WTC11 (cell line): ENCODE measurements around the gene RNF212. TPM values are rescaled to one million over a fixed set of nuclear protein-coding genes. Genes with fewer than 3 reads are reported as not detected.
A peak's percentile ranks its signal among the peaks of the same experiment; 100 is the strongest.

Experiments used
- ATAC-seq: fragments of 200-7000 bp; cut with Tn5 transposase; 2 replicates; pipeline ENCODE4 v1.10.0; 2021; ENCODE audit warnings: mild to moderate bottlenecking, moderate library complexity
- CTCF ChIA-PET: fragments of 300-600 bp; sonication (Branson Sonifier 250); formaldehyde crosslinking; loops from one replicate; lab custom pipeline; 2021; ENCODE audit warnings: antibody characterized with exemption; lab: Charles Lee
- POLR2A ChIA-PET: fragments of 350-600 bp; sonication (Branson Sonifier 250); formaldehyde crosslinking; loops from one replicate; lab custom pipeline; 2021; ENCODE audit warnings: antibody characterized with exemption; lab: Charles Lee
- DNase-seq: peaks from one replicate; pipeline ENCODE4 v3.0.0; 2021; ENCODE audit warnings: low spot score
- H3K27ac Mint-ChIP-seq: 2 replicates; pipeline ENCODE4 v1.8.0; 2021; ENCODE audit warnings: mixed read lengths
- H3K27me3 Mint-ChIP-seq: 2 replicates; pipeline ENCODE4 v1.8.0; 2021; ENCODE audit warnings: low read depth, mild to moderate bottlenecking, moderate library complexity, mixed read lengths
- H3K36me3 Mint-ChIP-seq: 2 replicates; pipeline ENCODE4 v1.8.0; 2021; ENCODE audit warnings: mixed read lengths
- H3K4me1 Mint-ChIP-seq: 2 replicates; pipeline ENCODE4 v1.8.0; 2022; ENCODE audit warnings: mixed read lengths
- H3K4me3 Mint-ChIP-seq: 2 replicates; pipeline ENCODE4 v1.8.0; 2021; ENCODE audit warnings: mild to moderate bottlenecking, moderate library complexity, mixed read lengths
- H3K9me3 Mint-ChIP-seq: 2 replicates; pipeline ENCODE4 v1.8.0; 2021; ENCODE audit warnings: mixed read lengths
- CBFB ChIP-seq: sonication (generic); formaldehyde crosslinking; IDR thresholded peaks from 2 replicates; pipeline ENCODE4 v1.8.1; 2022; ENCODE audit warnings: mild to moderate bottlenecking, low read depth, missing genetic modification reagents
- CREM ChIP-seq: sonication (generic); formaldehyde crosslinking; IDR thresholded peaks from 2 replicates; pipeline ENCODE4 v1.8.1; 2022; ENCODE audit warnings: mild to moderate bottlenecking, missing genetic modification reagents, moderate library complexity
- FOXP1 ChIP-seq: sonication (generic); formaldehyde crosslinking; IDR thresholded peaks from 2 replicates; pipeline ENCODE4 v1.8.0; 2022; ENCODE audit warnings: missing genetic modification reagents, mild to moderate bottlenecking, moderate library complexity, borderline replicate concordance
- GABPB1 ChIP-seq: sonication (generic); formaldehyde crosslinking; IDR thresholded peaks from 2 replicates; pipeline ENCODE4 v1.8.1; 2023; ENCODE audit warnings: mild to moderate bottlenecking, missing genetic modification reagents
- IRF2 ChIP-seq: sonication (generic); formaldehyde crosslinking; IDR thresholded peaks from 2 replicates; pipeline ENCODE4 v1.8.0; 2022; ENCODE audit warnings: low read depth, missing genetic modification reagents, borderline replicate concordance
- SMAD4 ChIP-seq: sonication (generic); formaldehyde crosslinking; IDR thresholded peaks from 2 replicates; pipeline ENCODE4 v1.8.0; 2022; ENCODE audit warnings: mild to moderate bottlenecking, missing genetic modification reagents
- SOX15 ChIP-seq: fragments of 250-450 bp; sonication (Bioruptor Pico); IDR thresholded peaks from 2 replicates; pipeline ENCODE4 v1.9.0; 2021; ENCODE audit warnings: mild to moderate bottlenecking
- ZBTB21 ChIP-seq: sonication (generic); formaldehyde crosslinking; IDR thresholded peaks from 2 replicates; pipeline ENCODE4 v1.8.1; 2023; ENCODE audit warnings: mild to moderate bottlenecking, missing genetic modification reagents, borderline replicate concordance
- ZNF219 ChIP-seq: sonication (generic); formaldehyde crosslinking; IDR thresholded peaks from 2 replicates; pipeline ENCODE4 v1.8.0; 2023; ENCODE audit warnings: missing genetic modification reagents, mild to moderate bottlenecking, borderline replicate concordance
- ZNF232 ChIP-seq: sonication (generic); formaldehyde crosslinking; IDR thresholded peaks from 2 replicates; pipeline ENCODE4 v1.8.0; 2022; ENCODE audit warnings: mild to moderate bottlenecking, missing genetic modification reagents
- ZNF416 ChIP-seq: fragments of 250-450 bp; sonication (Bioruptor Pico); IDR thresholded peaks from 2 replicates; pipeline ENCODE4 v1.9.0; 2021; ENCODE audit warnings: mild to moderate bottlenecking, inconsistent platforms
- ZNF671 ChIP-seq: fragments of 250-450 bp; sonication (Bioruptor Pico); IDR thresholded peaks from 2 replicates; pipeline ENCODE4 v1.8.0; 2021; ENCODE audit warnings: mild to moderate bottlenecking
- total RNA-seq: library from RNA; stranded (reverse); gene quantifications from 3 replicates; pipeline ENCODE4 v1.2.3, GENCODE V29; 2021
- TF ChIP-seq, protein P1 (sequence below): sonication (generic); formaldehyde crosslinking; IDR thresholded peaks from 2 replicates; pipeline ENCODE4 v1.8.0; 2022; ENCODE audit warnings: mild to moderate bottlenecking, missing genetic modification reagents
- TF ChIP-seq, protein P2 (sequence below): sonication (generic); formaldehyde crosslinking; IDR thresholded peaks from 2 replicates; pipeline ENCODE4 v1.8.1; 2023; ENCODE audit warnings: mild to moderate bottlenecking, missing genetic modification reagents, borderline replicate concordance
- TF ChIP-seq, protein P3 (sequence below): sonication (generic); formaldehyde crosslinking; IDR thresholded peaks from 2 replicates; pipeline ENCODE4 v1.8.0; 2022; ENCODE audit warnings: mild to moderate bottlenecking, missing genetic modification reagents
- TF ChIP-seq, protein P4 (sequence below): fragments of 200-600 bp; IDR thresholded peaks from 2 replicates; pipeline ENCODE4 v1.8.0; 2022; ENCODE audit warnings: antibody characterized with exemption
- TF ChIP-seq, protein P5 (sequence below): fragments of 250-450 bp; sonication (Bioruptor Pico); IDR thresholded peaks from 2 replicates; pipeline ENCODE4 v1.9.0; 2021; ENCODE audit warnings: moderate library complexity, mild to moderate bottlenecking, inconsistent platforms, borderline replicate concordance
- TF ChIP-seq, protein P6 (sequence below): sonication (generic); formaldehyde crosslinking; conservative IDR thresholded peaks from 2 replicates; pipeline ENCODE4 v1.8.1; 2023; ENCODE audit warnings: mild to moderate bottlenecking, low read depth, missing genetic modification reagents, moderate library complexity

The RNF212 gene
- total RNA-seq, 1 experiment from 2014 or later: 1.0 TPM

DNA sequence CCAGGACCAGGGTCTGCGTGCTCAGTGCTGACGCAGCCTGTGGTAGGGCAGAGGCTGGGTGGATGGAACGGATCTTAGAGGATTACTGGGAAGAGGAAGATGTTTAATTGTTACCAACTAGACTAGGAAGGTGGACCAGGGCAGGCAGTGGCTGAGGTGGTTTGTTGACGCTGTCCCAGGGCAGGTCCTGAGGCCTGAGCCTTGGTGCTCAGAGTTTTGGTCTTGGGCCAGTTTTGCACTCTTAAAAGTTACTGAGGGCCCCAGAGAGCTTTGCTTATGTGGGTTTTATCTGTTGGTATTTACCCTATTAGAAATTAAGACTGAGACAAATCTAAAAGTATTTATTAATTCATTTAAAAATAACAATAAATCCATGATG is 20.4 kb downstream of the RNF212 start:
- peaks cover 10% of the 10 kb centered on the region for H3K36me3 Mint-ChIP-seq
- no peak overlapping the region for H3K27ac Mint-ChIP-seq
- TF ChIP-seq, protein P1, sequence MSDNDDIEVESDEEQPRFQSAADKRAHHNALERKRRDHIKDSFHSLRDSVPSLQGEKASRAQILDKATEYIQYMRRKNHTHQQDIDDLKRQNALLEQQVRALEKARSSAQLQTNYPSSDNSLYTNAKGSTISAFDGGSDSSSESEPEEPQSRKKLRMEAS (CRISPR knock-in tag): no peak
- TF ChIP-seq SMAD4 (CRISPR knock-in tag) (no peak), ZNF232 (CRISPR knock-in tag) (no peak), GABPB1 (CRISPR knock-in tag) (no peak), CBFB (no peak)
- TF ChIP-seq, protein P2, sequence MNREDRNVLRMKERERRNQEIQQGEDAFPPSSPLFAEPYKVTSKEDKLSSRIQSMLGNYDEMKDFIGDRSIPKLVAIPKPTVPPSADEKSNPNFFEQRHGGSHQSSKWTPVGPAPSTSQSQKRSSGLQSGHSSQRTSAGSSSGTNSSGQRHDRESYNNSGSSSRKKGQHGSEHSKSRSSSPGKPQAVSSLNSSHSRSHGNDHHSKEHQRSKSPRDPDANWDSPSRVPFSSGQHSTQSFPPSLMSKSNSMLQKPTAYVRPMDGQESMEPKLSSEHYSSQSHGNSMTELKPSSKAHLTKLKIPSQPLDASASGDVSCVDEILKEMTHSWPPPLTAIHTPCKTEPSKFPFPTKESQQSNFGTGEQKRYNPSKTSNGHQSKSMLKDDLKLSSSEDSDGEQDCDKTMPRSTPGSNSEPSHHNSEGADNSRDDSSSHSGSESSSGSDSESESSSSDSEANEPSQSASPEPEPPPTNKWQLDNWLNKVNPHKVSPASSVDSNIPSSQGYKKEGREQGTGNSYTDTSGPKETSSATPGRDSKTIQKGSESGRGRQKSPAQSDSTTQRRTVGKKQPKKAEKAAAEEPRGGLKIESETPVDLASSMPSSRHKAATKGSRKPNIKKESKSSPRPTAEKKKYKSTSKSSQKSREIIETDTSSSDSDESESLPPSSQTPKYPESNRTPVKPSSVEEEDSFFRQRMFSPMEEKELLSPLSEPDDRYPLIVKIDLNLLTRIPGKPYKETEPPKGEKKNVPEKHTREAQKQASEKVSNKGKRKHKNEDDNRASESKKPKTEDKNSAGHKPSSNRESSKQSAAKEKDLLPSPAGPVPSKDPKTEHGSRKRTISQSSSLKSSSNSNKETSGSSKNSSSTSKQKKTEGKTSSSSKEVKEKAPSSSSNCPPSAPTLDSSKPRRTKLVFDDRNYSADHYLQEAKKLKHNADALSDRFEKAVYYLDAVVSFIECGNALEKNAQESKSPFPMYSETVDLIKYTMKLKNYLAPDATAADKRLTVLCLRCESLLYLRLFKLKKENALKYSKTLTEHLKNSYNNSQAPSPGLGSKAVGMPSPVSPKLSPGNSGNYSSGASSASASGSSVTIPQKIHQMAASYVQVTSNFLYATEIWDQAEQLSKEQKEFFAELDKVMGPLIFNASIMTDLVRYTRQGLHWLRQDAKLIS (CRISPR knock-in tag): no peak
- peaks cover 11% of the 10 kb centered on the region for H3K27me3 Mint-ChIP-seq
- DNase-seq: no peak
- ChIA-PET CTCF (interaction anchor here (0.7 to 2.3 kb wide), 11 partner anchors 9 to 518 kb away, joined by 3 to 11 read pairs (median 4); no protein-coding TSS in a partner anchor), POLR2A (no interaction called here)
- no peak for ATAC-seq
- H3K4me3 Mint-ChIP-seq: no peak overlapping the region
- peaks cover 15% of the 10 kb centered on the region for H3K9me3 Mint-ChIP-seq
- no peaks in the 10 kb centered on the region for H3K4me1 Mint-ChIP-seq

DNA sequence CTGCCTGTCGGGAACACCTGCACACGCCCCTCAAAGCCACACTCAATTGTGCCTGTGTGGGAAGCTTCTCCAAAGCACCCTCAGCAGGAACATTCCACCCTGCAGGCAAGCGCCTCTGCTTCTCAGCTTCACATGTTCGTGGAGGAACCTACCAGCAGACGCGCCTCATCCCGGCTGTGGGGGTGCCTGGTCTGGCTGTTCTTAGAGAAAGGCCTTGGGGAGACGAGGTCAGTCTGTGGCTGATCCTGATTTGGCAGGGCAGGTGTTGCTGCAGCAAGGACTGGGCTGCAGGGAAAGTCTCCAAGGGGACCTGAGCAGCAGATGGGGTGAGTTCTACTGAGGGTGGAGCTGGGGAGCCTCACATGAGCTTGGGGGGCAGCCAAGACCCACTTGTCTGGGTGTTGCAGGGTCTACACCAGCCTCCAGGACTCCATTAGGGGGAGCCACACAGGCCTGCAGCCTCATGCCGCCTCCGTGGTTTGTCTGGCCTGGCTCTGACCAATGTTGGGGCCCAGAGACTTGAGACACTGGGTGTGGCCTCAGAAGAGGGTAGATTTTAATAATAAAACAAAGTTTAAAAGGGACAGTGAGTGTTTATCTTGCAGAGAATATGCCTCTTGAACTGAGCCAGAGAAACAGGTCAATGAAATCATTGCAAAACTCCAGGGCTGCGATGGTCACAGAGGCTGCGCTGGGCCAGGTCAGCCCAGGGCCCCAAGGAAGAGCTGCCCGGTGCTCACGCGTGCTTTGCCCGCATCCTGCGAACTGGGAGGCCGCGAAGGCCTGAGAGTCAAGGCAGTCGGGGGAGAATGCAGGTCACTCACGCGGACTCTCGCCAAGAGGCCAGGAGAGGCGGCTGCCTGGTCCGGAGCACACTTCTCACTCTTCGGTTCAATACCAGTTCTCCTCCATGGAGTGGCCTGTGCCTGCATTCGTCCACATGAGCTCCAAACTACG is 21.1 kb downstream of the RNF212 start:
- ChIA-PET POLR2A (no interaction called here), CTCF (interaction anchor here (0.6 to 2.3 kb wide), 13 partner anchors 10 to 519 kb away, joined by 3 to 11 read pairs (median 4); no protein-coding TSS in a partner anchor)
- ATAC-seq (peak; percentile 98), DNase-seq (peak; percentile 67)
- no peak for TF ChIP-seq CREM (CRISPR knock-in tag)
- no peak for TF ChIP-seq SOX15 (CRISPR knock-in tag)
- no peak for TF ChIP-seq CBFB
- no peak for TF ChIP-seq ZNF671 (CRISPR knock-in tag)
- TF ChIP-seq, protein P3, sequence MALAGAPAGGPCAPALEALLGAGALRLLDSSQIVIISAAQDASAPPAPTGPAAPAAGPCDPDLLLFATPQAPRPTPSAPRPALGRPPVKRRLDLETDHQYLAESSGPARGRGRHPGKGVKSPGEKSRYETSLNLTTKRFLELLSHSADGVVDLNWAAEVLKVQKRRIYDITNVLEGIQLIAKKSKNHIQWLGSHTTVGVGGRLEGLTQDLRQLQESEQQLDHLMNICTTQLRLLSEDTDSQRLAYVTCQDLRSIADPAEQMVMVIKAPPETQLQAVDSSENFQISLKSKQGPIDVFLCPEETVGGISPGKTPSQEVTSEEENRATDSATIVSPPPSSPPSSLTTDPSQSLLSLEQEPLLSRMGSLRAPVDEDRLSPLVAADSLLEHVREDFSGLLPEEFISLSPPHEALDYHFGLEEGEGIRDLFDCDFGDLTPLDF (CRISPR knock-in tag): no peak
- TF ChIP-seq, protein P4, sequence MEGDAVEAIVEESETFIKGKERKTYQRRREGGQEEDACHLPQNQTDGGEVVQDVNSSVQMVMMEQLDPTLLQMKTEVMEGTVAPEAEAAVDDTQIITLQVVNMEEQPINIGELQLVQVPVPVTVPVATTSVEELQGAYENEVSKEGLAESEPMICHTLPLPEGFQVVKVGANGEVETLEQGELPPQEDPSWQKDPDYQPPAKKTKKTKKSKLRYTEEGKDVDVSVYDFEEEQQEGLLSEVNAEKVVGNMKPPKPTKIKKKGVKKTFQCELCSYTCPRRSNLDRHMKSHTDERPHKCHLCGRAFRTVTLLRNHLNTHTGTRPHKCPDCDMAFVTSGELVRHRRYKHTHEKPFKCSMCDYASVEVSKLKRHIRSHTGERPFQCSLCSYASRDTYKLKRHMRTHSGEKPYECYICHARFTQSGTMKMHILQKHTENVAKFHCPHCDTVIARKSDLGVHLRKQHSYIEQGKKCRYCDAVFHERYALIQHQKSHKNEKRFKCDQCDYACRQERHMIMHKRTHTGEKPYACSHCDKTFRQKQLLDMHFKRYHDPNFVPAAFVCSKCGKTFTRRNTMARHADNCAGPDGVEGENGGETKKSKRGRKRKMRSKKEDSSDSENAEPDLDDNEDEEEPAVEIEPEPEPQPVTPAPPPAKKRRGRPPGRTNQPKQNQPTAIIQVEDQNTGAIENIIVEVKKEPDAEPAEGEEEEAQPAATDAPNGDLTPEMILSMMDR: peak; percentile 22; the same call in 1 of the 2 replicates
- Mint-ChIP-seq H3K27me3 (peaks cover 13% of the 10 kb centered on the region), H3K27ac (no peak overlapping the region), H3K36me3 (peaks cover 12% of the 10 kb centered on the region), H3K4me1 (no peaks in the 10 kb centered on the region), H3K9me3 (peaks cover 20% of the 10 kb centered on the region), H3K4me3 (no peak overlapping the region)

DNA sequence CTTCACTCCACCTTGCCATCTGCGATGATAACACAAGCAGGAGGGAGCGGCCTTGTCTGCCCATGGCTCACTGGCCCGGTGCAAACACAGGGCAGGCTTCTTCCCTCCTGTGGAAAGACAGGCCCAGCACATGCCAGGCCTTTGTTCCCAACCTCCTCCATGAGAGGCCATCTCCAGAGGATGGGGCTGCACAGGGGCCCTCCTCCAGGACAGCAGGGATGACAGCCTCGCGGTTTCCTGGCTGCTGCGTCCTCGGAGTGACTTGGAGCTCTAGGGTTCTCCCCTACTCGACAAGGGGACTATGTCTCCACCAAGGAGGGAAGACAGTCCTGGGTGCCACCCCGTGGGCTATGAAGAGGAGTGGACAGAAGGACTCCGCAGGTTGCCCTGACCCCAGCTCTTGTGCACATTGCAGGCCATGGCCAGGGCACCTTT is 21.8 kb downstream of the RNF212 start:
- Mint-ChIP-seq H3K4me1 (no peaks in the 10 kb centered on the region), H3K27ac (no peak overlapping the region), H3K4me3 (no peak overlapping the region), H3K9me3 (peaks cover 20% of the 10 kb centered on the region), H3K27me3 (peaks cover 13% of the 10 kb centered on the region), H3K36me3 (peaks cover 12% of the 10 kb centered on the region)
- ChIA-PET POLR2A (no interaction called here), CTCF (interaction anchor here (0.6 to 2.3 kb wide), 9 partner anchors 11 to 369 kb away, joined by 3 to 11 read pairs (median 6); no protein-coding TSS in a partner anchor)
- DNase-seq (no peak), ATAC-seq (no peak)
- no peak for TF ChIP-seq FOXP1 (CRISPR knock-in tag)
- TF ChIP-seq ZNF416 (CRISPR knock-in tag): no peak
- no peak for TF ChIP-seq ZBTB21 (CRISPR knock-in tag)
- no peak for TF ChIP-seq ZNF232 (CRISPR knock-in tag)
- TF ChIP-seq ZNF219: no peak
- TF ChIP-seq, protein P5, sequence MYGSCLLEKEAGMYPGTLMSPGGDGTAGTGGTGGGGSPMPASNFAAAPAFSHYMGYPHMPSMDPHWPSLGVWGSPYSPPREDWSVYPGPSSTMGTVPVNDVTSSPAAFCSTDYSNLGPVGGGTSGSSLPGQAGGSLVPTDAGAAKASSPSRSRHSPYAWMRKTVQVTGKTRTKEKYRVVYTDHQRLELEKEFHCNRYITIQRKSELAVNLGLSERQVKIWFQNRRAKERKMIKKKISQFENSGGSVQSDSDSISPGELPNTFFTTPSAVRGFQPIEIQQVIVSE (CRISPR knock-in tag): no peak
- TF ChIP-seq, protein P6, sequence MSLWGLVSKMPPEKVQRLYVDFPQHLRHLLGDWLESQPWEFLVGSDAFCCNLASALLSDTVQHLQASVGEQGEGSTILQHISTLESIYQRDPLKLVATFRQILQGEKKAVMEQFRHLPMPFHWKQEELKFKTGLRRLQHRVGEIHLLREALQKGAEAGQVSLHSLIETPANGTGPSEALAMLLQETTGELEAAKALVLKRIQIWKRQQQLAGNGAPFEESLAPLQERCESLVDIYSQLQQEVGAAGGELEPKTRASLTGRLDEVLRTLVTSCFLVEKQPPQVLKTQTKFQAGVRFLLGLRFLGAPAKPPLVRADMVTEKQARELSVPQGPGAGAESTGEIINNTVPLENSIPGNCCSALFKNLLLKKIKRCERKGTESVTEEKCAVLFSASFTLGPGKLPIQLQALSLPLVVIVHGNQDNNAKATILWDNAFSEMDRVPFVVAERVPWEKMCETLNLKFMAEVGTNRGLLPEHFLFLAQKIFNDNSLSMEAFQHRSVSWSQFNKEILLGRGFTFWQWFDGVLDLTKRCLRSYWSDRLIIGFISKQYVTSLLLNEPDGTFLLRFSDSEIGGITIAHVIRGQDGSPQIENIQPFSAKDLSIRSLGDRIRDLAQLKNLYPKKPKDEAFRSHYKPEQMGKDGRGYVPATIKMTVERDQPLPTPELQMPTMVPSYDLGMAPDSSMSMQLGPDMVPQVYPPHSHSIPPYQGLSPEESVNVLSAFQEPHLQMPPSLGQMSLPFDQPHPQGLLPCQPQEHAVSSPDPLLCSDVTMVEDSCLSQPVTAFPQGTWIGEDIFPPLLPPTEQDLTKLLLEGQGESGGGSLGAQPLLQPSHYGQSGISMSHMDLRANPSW (CRISPR knock-in tag): no peak
- no peak for TF ChIP-seq IRF2
